ENCODE data around the gene AIG1. TPM values are rescaled to one million over a fixed set of nuclear protein-coding genes. Genes with fewer than 3 reads are reported as not detected.

AIG1 gene
- total RNA-seq, 1 experiment from 2014 or later: 2.2 TPM

DNA sequence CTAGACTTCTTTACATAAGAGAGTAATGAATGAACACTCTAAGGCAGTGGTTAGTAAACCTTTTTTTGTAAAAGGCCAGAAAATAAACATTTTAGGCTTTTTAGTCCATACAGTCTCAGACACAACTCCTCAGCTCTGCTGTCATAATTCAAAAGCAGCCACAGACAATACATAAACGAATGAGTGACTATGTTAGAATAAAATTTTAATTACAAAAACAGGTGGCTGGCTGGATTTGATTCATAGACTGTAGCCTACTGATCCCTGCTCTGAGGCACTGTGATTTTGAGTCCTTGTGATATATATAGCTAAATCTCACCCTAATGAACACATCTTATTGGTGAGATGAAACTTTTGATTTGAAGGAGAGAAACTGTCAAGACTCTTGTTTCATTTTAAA lies 155.1 kb downstream of the AIG1 start:
- no peaks in the 10 kb centered on the region for H3K4me1 ChIP-seq (ENCODE audit: insufficient read depth, low read length, poor library complexity, severe bottlenecking)
- ChIA-PET CTCF (no interaction called here), POLR2A (ENCODE audit: low non-redundant PET) (no interaction called here)
- no peak overlapping the region for H3K4me3 ChIP-seq (ENCODE audit: low read depth, low read length, poor library complexity, severe bottlenecking)
- TF ChIP-seq EZH2 (IDR thresholded peaks at IDR 0.05; ENCODE audit: borderline replicate concordance, low read depth, low read length, poor library complexity, severe bottlenecking): no peak
- TF ChIP-seq, protein P1, sequence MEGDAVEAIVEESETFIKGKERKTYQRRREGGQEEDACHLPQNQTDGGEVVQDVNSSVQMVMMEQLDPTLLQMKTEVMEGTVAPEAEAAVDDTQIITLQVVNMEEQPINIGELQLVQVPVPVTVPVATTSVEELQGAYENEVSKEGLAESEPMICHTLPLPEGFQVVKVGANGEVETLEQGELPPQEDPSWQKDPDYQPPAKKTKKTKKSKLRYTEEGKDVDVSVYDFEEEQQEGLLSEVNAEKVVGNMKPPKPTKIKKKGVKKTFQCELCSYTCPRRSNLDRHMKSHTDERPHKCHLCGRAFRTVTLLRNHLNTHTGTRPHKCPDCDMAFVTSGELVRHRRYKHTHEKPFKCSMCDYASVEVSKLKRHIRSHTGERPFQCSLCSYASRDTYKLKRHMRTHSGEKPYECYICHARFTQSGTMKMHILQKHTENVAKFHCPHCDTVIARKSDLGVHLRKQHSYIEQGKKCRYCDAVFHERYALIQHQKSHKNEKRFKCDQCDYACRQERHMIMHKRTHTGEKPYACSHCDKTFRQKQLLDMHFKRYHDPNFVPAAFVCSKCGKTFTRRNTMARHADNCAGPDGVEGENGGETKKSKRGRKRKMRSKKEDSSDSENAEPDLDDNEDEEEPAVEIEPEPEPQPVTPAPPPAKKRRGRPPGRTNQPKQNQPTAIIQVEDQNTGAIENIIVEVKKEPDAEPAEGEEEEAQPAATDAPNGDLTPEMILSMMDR (conservative IDR thresholded peaks at IDR 0.05; ENCODE audit: low read depth, low read length): no peak
- no peaks in the 10 kb centered on the region for H3K27me3 ChIP-seq (replicated peaks; ENCODE audit: insufficient read depth, low read depth, low read length, poor library complexity)
- intact Hi-C loops (cut with micrococcal nuclease; ENCODE audit: unreplicated experiment): no loop called here
- H3K36me3 ChIP-seq (ENCODE audit: insufficient read depth, low read length, poor library complexity, severe bottlenecking): no peaks in the 10 kb centered on the region
- no peaks in the 10 kb centered on the region for H3K9me3 ChIP-seq (ENCODE audit: low read depth, low read length, poor library complexity, severe bottlenecking)
- no TSS peak for BruUV-seq (replicated peaks)
- no peak for DNase-seq (ENCODE audit: low spot score)
- H3K27ac ChIP-seq (ENCODE audit: low read depth, low read length, poor library complexity, severe bottlenecking): no peak overlapping the region

DNA sequence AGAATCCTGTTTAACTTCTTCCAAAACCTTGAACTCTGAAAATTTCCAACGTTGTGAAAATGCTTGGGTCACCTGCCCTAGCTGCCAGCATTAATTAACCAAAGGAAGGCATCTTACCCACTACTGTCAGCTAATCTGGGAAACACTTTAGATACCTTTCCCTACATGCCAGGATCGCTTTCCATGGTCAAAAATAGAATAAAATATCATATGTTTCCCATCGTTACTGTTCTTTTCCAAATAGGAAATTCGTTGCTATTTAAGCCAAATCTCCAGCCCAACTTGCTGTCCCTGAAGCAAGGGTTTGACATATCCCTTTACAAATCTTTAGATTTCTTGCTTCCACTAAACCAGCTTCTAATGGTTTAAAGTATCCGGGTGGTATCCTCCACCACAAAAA lies 157.5 kb downstream of the AIG1 start:
- H3K9me3 ChIP-seq (ENCODE audit: low read depth, low read length, poor library complexity, severe bottlenecking): no peaks in the 10 kb centered on the region
- no peaks in the 10 kb centered on the region for H3K36me3 ChIP-seq (ENCODE audit: insufficient read depth, low read length, poor library complexity, severe bottlenecking)
- no peaks in the 10 kb centered on the region for H3K27me3 ChIP-seq (replicated peaks; ENCODE audit: insufficient read depth, low read depth, low read length, poor library complexity)
- no peak for DNase-seq (ENCODE audit: low spot score)
- no peak overlapping the region for H3K4me3 ChIP-seq (ENCODE audit: low read depth, low read length, poor library complexity, severe bottlenecking)
- ChIA-PET CTCF (no interaction called here), POLR2A (ENCODE audit: low non-redundant PET) (no interaction called here)
- TF ChIP-seq, protein P1 (conservative IDR thresholded peaks at IDR 0.05; ENCODE audit: low read depth, low read length): no peak
- no peak for TF ChIP-seq EZH2 (IDR thresholded peaks at IDR 0.05; ENCODE audit: borderline replicate concordance, low read depth, low read length, poor library complexity, severe bottlenecking)
- intact Hi-C loops (cut with micrococcal nuclease; ENCODE audit: unreplicated experiment): no loop called here
- BruUV-seq (replicated peaks): no TSS peak
- no peak overlapping the region for H3K27ac ChIP-seq (ENCODE audit: low read depth, low read length, poor library complexity, severe bottlenecking)
- H3K4me1 ChIP-seq (ENCODE audit: insufficient read depth, low read length, poor library complexity, severe bottlenecking): no peaks in the 10 kb centered on the region

DNA sequence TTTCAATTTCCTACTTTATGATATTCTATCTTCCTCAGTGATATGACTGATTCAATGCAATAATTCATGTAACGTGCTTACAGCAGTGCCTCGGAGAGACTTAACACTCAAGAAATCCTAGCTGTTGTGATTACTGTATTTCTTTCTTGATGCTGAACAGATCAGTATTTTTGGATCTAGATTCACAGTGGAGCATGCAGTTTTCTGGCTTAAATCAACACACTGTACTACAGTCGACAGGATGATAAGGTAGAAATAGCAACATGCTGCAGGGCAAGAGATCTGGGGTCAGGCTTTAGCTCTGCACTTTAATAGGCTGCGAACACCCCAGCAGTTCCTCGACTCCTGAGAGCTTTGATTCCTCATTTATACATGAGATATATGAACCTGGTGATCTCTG lies 161.0 kb downstream of the AIG1 start:
- H3K9me3 ChIP-seq (ENCODE audit: low read depth, low read length, poor library complexity, severe bottlenecking): no peaks in the 10 kb centered on the region
- ChIA-PET POLR2A (ENCODE audit: low non-redundant PET) (no interaction called here), CTCF (no interaction called here)
- no peak for TF ChIP-seq EZH2 (IDR thresholded peaks at IDR 0.05; ENCODE audit: borderline replicate concordance, low read depth, low read length, poor library complexity, severe bottlenecking)
- no peaks in the 10 kb centered on the region for H3K27me3 ChIP-seq (replicated peaks; ENCODE audit: insufficient read depth, low read depth, low read length, poor library complexity)
- no peak for DNase-seq (ENCODE audit: low spot score)
- no TSS peak for BruUV-seq (replicated peaks)
- intact Hi-C loops (cut with micrococcal nuclease; ENCODE audit: unreplicated experiment): no loop called here
- no peaks in the 10 kb centered on the region for H3K36me3 ChIP-seq (ENCODE audit: insufficient read depth, low read length, poor library complexity, severe bottlenecking)
- no peak overlapping the region for H3K4me3 ChIP-seq (ENCODE audit: low read depth, low read length, poor library complexity, severe bottlenecking)
- H3K27ac ChIP-seq (ENCODE audit: low read depth, low read length, poor library complexity, severe bottlenecking): no peak overlapping the region
- no peaks in the 10 kb centered on the region for H3K4me1 ChIP-seq (ENCODE audit: insufficient read depth, low read length, poor library complexity, severe bottlenecking)

DNA sequence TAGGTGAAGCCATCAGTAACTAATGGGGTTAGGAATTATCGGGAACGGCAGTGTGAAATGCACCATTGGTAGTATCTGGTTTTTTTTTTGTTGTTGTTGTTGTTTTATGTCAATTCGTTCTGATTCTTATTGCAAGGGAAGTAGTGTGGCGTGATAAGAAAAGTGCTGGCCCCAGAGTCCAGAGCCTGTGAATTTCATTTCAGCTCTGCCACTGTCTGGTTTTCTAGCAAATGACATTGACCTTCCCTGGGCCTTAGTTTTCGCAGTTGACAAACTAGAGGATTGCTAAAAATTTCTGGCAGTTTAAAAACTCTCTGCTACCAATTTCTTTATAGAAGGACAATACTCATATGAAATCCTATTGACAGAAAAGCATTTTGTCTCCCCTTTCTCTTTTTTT lies 161.6 kb downstream of the AIG1 start:
- H3K27me3 ChIP-seq (replicated peaks; ENCODE audit: insufficient read depth, low read depth, low read length, poor library complexity): no peaks in the 10 kb centered on the region
- ChIA-PET CTCF (no interaction called here), POLR2A (ENCODE audit: low non-redundant PET) (no interaction called here)
- no TSS peak for BruUV-seq (replicated peaks)
- intact Hi-C loops (cut with micrococcal nuclease; ENCODE audit: unreplicated experiment): no loop called here
- H3K4me3 ChIP-seq (ENCODE audit: low read depth, low read length, poor library complexity, severe bottlenecking): no peak overlapping the region
- no peak overlapping the region for H3K27ac ChIP-seq (ENCODE audit: low read depth, low read length, poor library complexity, severe bottlenecking)
- TF ChIP-seq EZH2 (IDR thresholded peaks at IDR 0.05; ENCODE audit: borderline replicate concordance, low read depth, low read length, poor library complexity, severe bottlenecking): no peak
- TF ChIP-seq, protein P1 (conservative IDR thresholded peaks at IDR 0.05; ENCODE audit: low read depth, low read length): no peak
- no peak for DNase-seq (ENCODE audit: low spot score)
- H3K36me3 ChIP-seq (ENCODE audit: insufficient read depth, low read length, poor library complexity, severe bottlenecking): no peaks in the 10 kb centered on the region
- H3K4me1 ChIP-seq (ENCODE audit: insufficient read depth, low read length, poor library complexity, severe bottlenecking): no peaks in the 10 kb centered on the region
- H3K9me3 ChIP-seq (ENCODE audit: low read depth, low read length, poor library complexity, severe bottlenecking): no peaks in the 10 kb centered on the region

Measured in A673 (cell line).